D721Med (cell line): ENCODE data around the gene KRTAP5-7.

Experiments
- DNase-seq: peaks from one replicate; pipeline ENCODE4 v3.0.0; 2011; ENCODE audit warnings: low spot score; ENCODE audit not compliant: insufficient read length
- FAIRE-seq: peaks from 2 replicates; lab custom pipeline; 2011; peaks lifted over from hg19 to GRCh38; lab: Jason Lieb, UNC
- CTCF ChIP-seq: IDR thresholded peaks from 2 replicates; pipeline ENCODE4 v1.5.1; 2012; ENCODE audit warnings: mild to moderate bottlenecking, control low read depth; ENCODE audit not compliant: insufficient read depth; ENCODE audit errors: missing control alignments

Gene KRTAP5-7

GRCh38 chr11:71498091-71498490 lies 29.0 kb upstream of the KRTAP5-7 start:
- TF ChIP-seq CTCF: no peak
- no peak for FAIRE-seq

GRCh38 chr11:71499125-71499524 lies 27.9 kb upstream of the KRTAP5-7 start:
- FAIRE-seq (no peak), DNase-seq (no peak)
- no peak for TF ChIP-seq CTCF

More at GRCh38 chr11:71498091-71498490, 29.0 kb upstream of the KRTAP5-7 start:
- no peak for DNase-seq

DNA sequence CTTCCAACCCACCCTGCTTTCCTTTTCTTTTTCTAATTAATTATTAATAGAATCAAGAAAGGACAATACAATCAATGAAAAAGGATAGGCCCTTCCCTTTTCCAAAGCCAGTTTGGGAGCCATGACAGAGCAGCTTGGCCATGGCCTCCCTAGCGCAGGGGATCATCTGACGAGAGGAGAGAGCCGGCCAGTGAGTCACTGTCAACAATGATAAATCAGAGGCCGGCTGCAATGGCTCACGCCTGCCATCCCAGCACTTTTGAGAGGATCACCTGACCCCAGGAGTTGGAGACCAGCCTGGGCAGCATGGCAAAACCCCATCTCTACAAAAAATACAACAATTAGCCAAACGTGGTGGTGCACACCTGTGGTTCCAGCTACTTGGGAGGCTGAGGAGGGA lies 27.5 kb upstream of the KRTAP5-7 start:
- FAIRE-seq: no peak
- no peak for DNase-seq
- TF ChIP-seq CTCF: no peak

DNA sequence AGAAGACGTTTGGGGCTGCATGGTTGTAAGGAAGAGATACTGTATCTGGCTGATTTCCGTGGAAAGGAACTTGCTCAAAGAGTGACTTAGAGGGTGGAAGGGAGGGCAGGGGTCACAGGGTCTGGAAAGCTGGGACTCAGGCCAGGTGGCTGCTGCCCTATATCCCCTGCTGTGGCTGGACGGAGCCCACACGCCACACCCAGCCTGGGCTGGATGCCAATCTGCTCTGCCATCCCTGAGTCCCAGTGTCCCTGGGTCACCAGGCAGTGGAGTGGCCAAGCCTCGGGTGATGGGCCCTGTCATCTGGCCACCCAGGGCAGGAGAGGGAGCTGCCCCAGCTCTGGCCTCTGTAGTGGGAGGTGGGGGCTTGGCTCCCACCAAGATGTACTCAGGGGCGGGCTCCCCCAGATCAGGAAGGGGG lies 26.5 kb upstream of the KRTAP5-7 start:
- TF ChIP-seq CTCF: no peak
- FAIRE-seq (no peak), DNase-seq (no peak)

DNA sequence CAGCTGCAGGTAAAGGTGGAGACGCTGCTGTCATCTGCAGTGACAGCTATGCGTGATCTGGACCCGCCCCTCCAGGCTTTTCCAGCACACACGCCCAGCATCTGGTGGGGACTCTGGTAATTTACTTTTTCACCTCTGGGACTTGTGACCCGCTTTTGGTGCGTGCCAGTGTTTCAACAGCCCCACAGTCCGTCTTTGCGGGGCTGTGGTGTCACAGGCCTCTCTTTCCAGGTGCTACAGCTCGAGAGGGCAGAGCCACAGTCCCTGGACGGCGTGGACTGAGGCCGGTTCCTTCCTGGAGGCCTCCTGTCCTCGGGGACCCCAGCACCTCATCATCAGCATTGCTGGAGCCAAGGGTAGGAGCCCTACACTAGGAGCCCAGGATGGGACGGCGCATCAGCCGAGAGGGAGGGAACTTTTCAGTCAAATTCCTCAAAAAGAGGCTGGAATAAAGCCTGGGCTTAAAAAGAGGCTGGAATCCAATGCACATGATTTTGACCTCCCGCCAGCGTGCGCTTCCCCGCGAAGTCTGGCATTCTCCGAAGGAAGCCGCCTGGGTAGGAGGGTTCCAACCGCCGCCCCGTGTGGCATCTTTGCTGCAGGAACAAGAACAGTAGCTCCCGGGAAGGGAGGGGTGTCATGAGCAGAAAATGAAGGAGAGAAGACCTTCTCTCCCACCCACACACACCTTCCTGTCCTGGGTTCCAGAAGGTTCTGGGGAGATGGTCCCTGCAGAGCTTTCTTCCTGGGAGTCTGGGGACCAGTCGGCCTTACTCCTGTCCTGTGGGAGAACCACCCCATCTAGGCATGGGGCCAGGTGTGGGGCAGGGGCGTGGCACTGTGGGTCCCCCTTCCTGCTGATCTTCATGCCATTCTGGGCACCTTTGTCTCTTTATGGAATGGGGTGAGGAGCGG lies 25.7 kb upstream of the KRTAP5-7 start:
- DNase-seq (no peak), FAIRE-seq (no peak)
- no peak for TF ChIP-seq CTCF

DNA sequence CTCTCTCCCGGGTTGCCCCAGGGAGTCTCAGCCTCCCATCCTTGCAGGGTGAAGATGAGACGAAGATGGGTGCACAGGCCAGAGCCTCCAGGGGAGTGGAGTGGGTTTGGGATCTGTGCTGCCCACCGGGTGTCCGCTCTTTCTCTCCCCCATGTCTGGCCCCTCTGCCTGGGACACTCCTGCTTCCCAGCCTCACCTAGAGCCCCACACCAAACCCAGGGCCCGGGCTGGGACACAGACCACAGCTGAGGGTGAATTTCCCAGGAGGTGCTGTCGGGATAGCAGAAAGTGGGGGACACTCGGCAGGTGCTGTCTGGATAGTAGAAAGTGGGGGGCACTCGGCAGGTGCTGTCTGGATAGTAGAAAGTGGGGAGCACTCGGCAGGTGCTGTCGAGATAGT lies 25.0 kb upstream of the KRTAP5-7 start:
- DNase-seq (no peak), FAIRE-seq (no peak)
- no peak for TF ChIP-seq CTCF

GRCh38 chr11:71502871-71503435 lies 24.1 kb upstream of the KRTAP5-7 start:
- DNase-seq (no peak), FAIRE-seq (no peak)
- no peak for TF ChIP-seq CTCF
